ENCODE results near the gene GABRA4.

Gene GABRA4

DNA sequence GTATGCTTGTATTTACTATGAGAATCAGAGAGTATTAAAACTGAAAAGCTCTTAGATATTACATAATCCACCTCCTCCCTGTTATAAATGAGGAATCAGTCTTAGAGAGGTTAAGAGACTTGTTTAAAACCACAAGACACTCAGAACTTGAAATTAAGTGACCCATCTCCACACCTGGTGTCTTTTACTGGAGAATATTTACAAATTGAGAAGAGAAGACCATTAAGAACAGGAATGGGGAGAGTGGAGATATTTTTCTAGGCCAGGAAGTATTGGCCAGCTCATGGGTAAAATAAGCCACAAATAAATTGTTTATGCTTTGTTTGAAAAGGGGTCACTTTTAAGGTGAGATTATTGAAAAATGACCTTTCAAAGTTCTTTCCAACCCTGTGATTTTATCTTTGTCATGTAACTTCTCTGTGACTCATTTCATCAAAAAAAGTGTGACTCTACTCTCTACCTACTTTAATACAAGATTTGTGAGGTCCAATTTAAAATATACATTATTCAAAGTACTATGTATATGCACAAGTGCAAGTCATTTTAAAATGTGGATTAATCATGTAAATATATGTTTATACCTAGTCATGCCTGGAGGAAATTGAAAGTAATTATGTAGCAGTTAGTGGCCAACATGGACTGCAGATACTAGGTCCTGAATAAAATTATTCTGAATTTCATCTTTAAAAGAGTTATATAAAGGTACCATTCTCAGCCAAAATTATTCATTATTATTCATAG, 68.4 kb downstream of the GABRA4 start:
- DNase-seq: no peak

GRCh38 chr4:46922205-46922604, 71.2 kb downstream of the GABRA4 start:
- DNase-seq: no peak

DNA sequence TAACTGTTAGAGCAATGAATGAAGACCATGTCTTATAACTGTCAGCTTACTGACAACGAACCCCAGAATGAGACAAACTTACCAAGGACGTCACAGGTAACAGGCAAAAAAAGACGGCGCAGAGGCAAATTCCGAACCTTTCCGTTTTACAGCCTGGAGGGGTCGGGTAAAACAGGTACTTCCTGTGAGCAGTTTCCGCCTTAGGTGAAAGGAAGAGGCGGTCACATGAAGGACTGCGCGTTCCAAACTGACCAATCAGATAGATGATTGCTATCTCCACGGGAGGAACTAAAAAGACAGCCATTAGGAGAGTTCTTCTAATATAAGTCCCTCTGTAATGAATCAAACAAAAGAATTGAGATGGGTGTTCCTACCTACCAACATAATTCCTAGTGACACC, 84.3 kb downstream of the GABRA4 start, which contains the start of gene COX7B2:
Gene COX7B2, minus strand, starts transcription at position 168 of the 400 bp plus-strand sequence. CDS start 174,053 bp downstream, outside the sequence.
- no peak for DNase-seq

DNA sequence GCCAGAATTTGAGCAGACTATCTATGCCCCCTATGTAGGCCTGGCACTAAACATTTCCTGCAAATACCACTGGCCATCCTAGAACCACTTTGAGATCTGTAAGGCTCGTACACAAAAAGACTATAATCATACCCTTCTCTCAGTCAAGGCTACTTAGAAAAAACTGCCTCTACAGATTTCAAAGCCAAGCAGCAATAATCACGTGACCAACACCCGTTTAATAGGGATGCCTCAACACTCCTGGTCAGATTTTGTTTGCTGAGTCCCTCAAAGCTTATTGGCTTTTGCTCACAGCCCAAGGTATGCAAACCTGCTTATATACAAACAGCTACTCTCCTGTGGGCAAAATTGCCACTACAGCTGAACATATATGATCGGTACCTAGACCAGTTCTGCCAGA, 85.2 kb downstream of the GABRA4 start:
- no peak for DNase-seq

- DNase-seq: no peak
Observed at GRCh38 chr4:46900082-46900481, 93.3 kb downstream of the GABRA4 start.

DNA sequence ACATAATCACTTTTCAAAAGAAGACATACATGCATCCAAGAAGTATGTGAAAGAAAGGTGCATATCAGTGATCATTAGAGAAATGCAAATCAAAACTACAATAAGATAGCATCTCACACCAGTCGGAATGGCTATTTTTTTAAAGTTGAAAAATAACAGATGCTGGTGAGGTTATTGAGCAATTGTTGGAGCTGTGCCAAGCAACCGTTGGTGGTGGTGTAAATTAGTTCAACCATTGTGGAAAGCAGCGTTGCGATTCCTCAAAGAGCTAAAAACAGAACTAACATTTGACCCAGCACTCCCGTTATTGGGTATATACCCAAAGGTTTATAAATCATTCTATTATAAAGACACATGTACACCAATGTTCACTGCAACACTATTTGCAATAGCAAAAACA, 98.6 kb downstream of the GABRA4 start:
- DNase-seq: no peak

GRCh38 chr4:46890056-46890455, 103.3 kb downstream of the GABRA4 start:
- DNase-seq: no peak

DNA sequence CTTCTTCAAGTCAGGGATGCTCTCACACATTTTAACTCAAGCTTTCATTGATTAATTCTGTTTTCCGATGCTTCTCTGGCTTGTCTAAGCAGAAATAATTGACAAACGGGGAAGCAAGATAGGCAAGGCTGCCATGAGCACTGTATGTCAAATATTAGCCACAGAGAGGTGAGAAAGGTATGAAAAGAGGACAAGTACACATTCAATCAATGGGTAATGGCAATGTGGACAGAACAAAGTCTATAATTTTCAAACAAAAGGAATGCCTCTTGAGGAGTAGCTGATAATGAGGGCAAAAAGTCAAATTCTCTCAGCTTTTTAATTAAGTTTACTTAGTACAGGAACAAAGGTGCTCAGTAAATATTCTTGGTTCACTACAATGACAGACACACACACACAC, 104.0 kb downstream of the GABRA4 start:
- DNase-seq: no peak

DNA sequence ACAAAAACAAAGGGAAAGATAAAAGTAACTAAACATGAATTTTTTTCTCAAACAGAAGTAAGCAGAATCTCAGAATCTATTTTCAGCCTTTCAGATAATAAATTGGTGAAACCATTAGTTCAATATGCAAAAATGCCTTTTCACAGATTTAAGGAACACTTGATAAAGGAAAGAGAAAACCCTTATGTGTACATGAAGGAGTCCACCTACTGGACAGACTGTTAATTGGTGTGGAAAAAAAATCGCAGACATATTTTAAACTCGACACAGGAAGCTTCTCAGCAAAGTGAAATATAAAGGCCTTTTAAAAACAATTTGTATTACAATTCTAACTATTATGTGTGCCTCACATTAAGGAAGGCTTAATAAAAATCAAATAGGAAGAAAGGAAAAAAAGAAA, 106.7 kb downstream of the GABRA4 start:
- DNase-seq: no peak

DNA sequence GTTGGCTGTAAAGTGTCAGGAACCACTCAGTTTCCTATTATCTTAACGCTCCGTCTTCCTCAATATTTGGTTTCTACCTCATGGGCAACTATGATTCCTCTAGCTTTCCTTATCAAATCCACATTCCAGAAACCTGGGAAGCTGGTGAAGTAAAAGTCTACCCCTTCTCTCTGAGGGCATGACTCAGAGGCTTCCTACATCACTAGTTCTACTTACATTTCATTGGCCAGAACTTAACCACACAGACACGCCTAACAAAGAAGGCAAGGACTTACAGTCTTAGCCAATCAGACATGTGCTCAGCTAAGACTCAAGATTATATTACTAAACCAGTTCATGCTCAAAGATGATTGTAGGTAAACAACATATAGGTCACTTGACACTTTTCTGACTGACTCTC, 114.7 kb downstream of the GABRA4 start:
- DNase-seq: no peak

- no peak for DNase-seq
Observed at GRCh38 chr4:46874811-46875210, 118.6 kb downstream of the GABRA4 start.

DNA sequence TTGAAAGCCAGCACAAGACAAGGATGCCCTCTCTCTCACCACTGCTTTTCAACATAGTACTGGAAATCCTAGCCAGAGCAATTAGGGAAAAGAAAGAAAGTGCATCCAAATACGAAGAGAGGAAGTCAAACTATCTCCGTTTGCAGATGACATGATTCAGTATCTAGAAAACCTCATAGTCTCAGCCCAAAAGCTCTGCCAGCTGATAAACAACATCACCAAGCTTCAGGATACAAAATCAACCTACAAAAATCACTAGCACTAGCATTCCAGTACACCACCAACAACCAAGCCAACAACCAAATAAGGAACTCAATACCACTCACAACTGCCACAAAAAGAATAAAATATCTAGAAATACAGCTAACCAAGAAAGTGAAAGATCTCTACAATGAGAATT, 123.0 kb downstream of the GABRA4 start:
- no peak for DNase-seq

Data from KG1 (cell line).